Activated T-cell treated with anti-CD3 and anti-CD28 coated beads, Interleukin-2, amount 50 U/mL, for 1 hour (primary cell): ENCODE measurements around the gene F8A1.
"Not testable (repeated sequence)": the region's sequence is repeated elsewhere in the genome, so short reads cannot be mapped to it uniquely, and the experiment has no call there.

Experiments used
- DNase-seq: peaks from one replicate; pipeline ENCODE4 v3.0.0-alpha.2; 2020

F8A1 gene

DNA sequence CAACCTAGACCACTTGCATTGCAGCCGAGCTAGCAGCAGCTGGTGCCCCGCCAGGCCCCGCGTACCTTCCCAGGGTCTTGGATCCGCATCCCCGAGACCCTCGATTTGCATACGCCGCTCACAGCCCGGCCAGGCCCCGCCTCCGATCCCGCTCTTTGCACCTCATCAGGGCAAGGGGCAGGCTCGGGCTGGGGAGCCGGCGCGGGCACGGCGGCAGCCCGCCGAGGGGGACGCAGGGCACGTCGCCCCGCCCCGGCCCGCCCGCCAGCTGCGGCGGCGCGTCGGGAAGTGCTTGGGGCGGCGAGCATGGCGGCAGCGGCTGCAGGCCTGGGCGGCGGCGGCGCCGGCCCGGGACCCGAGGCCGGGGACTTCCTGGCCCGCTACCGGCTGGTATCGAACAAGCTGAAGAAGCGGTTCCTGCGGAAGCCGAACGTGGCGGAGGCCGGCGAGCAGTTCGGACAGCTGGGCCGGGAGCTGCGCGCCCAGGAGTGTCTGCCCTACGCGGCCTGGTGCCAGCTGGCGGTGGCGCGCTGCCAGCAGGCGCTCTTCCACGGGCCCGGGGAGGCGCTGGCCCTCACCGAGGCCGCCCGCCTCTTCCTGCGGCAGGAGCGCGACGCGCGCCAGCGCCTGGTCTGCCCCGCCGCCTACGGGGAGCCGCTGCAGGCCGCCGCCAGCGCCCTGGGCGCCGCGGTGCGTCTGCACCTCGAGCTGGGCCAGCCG is at the start of gene F8A1:
F8A1 (plus strand) TSS at position 287 of the 720 bp plus-strand sequence; CDS start at position 307, 20 bp downstream.
- peak; percentile 38 for DNase-seq

DNA sequence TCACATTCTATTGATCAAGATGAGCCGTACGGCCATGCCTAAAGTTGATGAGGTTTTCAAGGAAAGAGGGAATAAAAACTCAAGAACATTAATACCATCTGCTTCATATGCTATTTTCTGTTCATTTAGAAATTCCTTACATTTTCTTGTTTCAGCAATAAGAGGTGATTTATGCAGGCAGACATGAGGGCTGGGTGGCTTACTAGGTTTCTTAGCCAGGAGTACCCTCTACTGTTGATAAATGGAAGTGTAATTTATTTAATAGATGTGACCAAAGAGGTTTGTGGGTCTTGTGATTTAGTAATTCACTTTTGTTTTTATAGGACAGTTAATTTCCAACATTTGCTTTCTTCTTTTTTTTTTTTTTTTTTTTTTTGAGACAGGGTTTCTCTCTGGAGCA is 45.3 kb upstream of the F8A1 start:
- DNase-seq = no peak

DNA sequence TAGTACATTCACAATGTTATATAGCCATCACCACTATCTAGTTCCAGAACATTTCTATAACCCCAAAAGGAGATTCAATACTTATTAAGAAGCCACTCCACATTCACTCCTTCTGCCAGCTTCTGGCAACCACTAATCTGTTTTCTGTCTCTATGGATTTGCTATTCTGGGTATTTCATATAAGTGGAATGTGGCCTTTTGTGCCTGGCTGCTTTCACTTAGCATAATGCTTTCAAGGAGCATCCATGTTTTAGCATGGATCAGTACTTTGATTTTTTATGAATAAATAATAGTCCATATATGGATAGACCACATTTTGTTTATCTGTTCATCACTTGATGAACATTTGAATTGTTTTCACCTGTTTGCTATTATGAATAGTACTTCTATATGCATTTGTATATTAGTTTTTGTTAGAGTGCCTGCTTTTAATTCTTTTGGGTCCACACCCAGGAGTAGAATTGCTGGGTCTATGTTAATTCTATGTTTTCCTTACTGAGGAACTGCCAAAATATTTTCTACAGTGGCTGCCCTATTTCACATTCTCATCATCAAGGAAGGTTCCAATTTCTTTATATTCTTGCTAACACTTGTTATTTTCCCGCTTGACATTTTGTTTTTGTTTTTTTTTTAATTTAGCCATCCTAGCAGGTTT is 35.1 kb upstream of the F8A1 start:
- no peak for DNase-seq

DNA sequence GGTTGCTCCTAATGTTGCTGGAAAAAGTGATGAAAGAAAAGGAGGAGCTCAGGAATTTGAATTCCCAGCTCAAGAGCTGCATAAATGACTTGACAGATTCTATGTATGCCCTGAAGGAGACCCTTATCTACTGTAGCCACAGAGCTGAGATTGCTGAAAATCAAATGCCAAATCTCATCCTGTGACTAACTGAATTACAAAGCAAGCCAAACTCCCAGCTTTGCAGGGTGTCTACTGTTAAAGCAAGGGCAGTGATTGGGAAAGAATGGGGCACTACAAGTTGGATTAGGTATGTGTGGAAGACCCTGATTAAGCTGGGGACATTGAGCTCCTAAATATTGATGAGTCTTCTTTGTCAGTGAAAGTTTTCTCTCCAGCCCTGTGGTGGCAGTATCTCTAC is 30.9 kb upstream of the F8A1 start:
- no peak for DNase-seq

DNA sequence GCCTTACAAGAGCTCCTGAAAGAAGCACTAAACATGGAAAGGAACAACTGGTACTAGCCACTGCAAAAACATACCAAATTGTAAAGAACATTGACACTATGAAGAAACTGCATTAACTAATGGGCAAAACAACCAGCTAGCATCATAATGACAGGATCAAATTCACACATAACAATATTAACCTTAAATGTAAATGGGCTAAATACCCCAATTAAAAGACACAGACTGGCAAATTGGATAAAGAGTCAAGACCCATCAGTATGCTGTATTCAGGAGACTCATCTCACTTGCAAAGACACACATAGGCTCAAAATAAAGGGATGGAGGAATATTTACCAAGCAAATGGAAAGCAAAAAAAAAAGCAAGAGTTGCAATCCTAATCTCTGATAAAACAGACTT is 17.6 kb upstream of the F8A1 start:
- DNase-seq = not testable (repeated sequence)

DNA sequence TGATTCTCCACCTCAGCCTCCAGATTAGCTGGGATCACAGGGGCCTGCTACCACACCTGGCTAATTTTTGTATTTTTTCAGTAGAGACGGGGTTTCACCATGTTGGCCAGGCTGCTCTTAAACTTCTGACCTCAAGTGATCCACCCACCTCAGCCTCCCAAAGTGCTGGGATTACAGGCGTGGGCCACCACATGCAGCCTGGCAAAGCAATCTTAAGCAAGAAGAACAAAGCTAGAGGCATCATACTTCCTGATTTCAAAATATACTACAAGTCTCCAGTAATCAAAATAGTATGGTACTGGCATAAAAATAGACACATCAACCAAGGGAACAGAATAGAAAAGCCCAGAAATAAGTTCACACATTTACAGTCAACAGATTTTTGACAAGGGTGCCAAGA is 12.8 kb upstream of the F8A1 start:
- DNase-seq = no peak

DNA sequence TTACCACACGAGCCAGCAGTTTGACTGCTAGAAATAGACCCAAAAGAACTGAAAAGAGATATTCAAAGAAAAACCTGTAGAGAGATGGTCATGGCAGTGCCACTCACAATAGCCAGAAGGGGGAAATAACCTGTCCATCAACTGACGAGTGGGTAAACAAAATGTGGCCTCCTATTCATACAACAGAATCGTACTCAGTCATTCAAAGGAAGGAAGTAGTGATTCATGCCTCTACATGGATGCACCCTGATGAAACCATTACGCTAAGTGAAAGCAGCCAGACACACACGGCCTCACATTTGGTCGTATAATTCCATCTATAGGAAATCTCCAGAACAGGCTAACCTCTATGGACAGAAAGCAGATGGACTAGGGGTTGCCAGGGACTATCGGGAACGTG is 2.1 kb upstream of the F8A1 start:
- not testable (repeated sequence) for DNase-seq

DNA sequence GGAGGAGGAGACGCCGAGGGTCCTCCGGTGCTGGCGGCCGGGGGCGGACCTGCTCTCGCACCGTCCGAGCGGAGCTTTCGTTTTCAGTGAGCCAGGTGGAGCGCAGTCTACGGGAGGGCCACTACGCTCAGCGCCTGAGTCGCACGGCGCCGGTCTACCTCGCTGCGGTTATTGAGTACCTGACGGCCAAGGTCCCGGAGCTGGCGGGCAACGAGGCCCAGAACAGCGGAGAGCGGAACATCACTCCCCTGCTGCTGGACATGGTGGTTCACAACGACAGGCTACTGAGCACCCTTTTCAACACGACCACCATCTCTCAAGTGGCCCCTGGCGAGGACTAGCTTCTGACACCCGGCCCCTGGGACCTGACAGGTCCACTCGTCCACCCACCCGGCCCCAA is 1.1 kb upstream of the F8A1 start:
- not testable (repeated sequence) for DNase-seq

DNA sequence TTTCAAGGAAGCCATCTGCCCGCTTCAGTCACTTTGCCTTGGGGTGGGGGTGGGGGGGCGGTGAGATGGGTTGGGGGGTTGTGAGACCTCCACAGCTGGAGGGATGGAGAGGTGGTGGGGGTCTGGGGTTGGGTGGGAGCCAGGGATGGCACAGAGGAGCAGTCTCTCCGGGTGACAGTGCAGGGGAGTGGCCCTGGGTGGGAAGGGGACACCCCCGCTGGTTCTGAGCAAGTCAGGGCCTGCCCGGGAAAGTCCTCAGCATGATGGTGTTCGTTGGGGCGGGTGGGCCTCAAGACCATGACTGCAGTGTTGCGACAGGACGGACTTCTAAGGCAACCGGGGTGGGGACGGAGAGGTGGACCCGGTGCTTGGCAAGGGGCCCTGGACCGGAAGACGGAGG is 606 bp upstream of the F8A1 start:
- DNase-seq = not testable (repeated sequence)

DNA sequence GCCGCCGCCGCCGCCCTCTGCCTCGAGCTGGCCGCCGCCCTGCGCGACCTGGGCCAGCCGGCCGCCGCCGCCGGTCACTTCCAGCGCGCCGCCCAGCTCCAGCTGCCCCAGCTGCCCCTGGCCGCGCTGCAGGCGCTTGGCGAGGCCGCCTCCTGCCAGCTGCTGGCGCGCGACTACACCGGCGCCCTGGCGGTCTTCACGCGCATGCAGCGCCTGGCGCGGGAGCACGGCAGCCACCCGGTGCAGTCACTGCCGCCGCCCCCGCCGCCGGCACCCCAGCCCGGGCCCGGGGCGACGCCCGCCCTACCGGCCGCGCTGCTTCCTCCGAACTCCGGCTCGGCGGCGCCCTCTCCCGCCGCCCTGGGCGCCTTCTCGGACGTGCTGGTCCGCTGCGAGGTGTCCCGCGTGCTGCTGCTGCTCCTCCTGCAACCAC is 650 bp downstream of the F8A1 start:
- not testable (repeated sequence) for DNase-seq

DNA sequence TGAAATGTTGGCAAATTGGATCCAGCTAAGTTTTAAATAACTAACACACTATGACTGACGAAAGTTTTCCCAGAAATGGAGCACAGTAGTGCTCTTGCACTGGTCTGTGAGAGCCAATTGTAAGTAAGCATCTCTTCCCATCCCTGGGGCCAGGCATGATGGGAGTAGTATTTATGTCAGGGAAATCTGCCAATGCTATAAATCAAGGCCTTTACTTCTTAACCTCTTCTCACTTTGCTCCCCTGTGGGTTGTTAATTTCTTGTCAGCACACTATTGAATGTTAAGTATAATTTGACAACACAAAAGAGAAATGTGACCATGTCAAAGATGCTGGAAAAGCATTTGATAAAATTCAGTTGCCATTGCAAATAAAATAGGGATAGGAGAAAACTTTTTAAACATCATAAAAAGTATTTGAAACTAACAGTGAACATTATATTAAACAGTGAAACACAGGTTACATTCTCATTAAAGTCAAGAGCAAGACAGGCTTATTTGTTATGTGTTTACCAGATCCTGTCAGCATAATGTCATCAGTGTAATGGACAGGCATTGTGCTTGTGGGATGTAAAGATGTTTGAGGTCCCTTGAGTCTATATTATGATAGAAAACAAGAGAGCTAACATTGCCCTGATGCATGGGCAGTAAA is 5.0 kb downstream of the F8A1 start:
- DNase-seq = no peak

DNA sequence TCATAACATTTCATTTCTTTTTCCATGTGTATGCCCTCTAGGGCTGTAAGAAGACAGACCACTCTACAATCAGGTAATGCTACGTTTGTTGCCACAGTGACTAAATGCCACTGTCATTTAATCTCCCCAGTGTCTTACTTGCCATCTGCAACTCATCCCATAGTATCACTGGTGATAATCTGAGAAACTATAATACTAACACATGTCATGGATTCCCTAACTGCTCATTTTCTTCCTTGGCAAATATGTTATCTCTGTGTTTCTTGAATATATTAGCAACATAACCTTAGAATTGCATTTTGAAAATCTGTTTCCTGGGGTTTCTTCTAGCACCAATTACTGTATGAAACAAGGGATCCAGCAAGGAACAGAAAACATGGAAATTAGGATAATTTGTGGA is 6.1 kb downstream of the F8A1 start:
- DNase-seq = no peak

DNA sequence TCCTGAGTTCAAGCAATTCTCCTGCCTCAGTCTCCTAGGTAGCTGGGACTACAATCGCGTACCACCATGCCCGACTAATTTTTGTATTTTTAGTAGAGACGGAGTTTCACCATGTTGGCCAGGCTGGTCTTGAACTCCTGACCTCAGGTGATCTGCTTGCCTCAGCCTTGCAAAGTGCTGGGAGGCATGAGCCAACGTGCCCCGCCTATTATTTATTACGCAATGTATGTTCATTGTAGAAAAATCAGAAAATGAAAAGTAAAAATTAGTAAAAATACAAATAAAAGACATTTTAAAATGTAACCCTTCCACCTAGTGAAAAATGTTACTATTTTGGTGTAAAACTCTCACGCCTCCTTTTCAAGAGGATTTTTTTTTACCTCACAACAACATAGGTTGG is 14.2 kb downstream of the F8A1 start:
- DNase-seq = no peak

DNA sequence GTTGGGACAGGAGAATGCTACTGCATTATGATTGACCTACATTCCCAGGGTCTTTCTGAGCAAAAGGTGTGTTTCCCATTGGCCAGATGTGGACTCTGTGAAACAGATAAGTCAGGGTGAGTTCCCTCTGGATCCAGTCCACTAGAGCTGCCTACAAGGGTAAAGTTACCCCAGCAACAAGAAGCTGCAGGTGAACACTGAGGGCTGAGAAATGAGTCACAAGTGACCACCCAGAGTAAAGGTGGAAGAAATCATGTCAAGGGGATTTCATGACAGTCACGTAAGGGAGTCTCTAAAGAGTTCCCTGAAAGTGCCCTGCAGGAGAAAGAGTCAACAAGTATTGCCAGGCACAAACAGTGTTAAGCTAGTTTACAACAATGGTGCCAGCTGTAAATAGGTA is 16.3 kb downstream of the F8A1 start:
- DNase-seq = no peak

DNA sequence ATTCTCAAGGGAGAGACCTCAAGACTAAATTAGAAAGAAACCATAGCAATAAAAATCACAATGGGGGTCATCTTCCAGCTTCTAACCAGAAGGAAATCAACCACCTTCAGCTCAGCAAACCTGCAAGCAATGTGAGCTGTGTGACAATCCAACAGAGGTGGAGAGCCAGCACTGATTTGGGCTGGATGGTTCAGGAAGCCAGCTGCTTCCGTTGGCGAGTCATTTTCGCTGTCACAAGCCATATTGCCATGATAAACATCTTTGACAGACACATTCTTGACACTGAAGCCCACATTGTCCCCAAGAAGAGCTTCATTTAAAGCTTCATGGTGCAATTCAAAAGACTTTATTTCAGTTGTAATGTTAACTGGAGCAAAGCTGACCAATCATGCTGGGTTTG is 22.7 kb downstream of the F8A1 start:
- DNase-seq = no peak

DNA sequence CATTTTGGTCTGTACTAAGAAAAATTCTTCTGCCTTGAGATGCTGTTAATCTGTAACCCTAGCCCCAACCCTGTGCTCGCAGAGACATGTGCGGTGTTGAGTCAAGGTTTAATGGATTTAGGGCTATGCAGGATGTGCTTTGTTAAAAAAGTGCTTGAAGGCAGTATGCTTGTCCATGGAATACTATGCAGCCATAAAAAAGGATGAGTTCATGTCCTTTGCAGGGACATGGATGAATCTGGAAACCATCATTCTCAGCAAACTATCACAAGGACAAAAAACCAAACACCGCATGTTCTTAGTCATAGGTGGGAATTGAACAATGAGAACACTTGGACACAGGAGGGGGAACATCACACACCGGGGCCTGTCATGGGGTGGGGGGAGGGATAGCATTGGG is 23.9 kb downstream of the F8A1 start:
- DNase-seq = not testable (repeated sequence)

DNA sequence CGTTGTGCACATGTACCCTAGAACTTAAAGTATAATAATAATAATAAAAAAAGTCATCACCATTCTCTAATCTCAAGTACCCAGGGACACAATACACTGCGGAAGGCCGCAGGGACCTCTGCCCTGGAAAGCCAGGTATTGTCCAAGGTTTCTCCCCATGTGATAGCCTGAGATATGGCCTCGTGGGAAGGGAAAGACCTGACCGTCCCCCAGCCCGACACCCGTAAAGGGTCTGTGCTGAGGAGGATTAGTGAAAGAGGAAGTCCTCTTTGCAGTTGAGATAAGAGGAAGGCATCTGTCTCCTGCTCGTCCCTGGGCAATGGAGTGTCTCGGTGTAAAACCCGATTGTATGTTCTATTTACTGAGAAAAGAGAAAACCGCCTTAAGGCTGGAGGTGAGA is 24.4 kb downstream of the F8A1 start:
- DNase-seq = not testable (repeated sequence)

DNA sequence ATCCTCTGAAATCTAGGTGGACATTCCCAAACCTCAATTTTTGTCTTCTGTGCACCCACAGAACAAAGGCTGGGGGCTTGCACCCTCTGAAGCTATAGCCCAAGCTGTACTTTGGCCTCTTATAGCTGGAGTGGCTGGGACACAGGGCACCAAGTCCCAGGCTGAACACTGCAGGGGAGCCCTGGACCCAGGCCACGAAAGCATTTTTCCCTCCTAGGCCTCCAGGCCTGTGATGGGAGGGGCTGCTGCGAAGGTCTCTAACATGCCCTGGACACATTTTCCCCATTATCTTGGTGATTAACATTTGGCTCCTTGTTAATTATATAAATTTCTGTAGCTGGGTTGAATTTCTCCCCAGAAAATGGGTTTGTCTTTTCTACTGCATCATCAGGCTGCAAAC is 27.9 kb downstream of the F8A1 start:
- no peak for DNase-seq

DNA sequence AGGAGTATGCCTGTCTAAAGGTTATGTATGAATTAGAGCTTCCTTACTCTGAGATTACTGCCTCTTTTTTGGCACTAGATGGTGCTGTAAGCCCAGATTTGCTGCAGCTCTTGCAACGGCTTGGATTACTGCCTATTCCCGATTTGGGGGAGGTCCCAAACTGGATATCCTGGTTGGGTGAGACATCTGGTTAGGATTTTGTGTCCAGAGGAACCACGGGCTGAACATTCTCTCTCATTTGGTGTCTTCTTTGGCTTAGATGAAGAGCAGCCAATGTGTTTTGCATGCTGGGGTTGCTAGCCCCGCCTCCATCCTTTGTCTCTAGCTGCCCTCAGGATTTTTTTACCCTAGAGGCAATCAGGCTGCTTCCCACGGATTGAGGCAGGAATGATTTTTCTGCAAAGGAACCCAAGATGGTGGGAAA is 31.9 kb downstream of the F8A1 start:
- DNase-seq = peak; percentile 29

DNA sequence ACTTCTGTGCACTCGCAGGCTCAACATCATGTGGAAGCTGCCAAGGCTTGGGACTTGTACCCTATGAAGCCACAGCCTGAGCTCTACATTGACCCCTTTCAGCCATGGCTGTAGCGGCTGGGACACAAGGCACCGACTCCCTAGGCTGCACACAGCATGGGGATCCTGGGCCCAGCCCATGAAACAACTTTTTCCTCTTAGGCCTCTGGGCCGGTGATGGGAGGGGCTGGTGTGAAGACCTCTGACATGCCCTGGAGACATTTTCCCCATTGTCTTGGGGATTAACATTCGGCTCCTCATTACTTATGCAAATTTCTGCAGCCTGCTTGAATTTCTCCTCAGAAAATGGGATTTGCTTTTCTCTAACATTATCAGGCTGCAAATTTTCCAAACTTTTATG is 38.6 kb downstream of the F8A1 start:
- DNase-seq = not testable (repeated sequence)
